ENCODE measurements around the gene IMPG2. TPM values are rescaled to one million over a fixed set of nuclear protein-coding genes. Genes with fewer than 3 reads are reported as not detected.

IMPG2 gene
- total RNA-seq, 1 experiment from 2014 or later = 0.50 TPM

DNA sequence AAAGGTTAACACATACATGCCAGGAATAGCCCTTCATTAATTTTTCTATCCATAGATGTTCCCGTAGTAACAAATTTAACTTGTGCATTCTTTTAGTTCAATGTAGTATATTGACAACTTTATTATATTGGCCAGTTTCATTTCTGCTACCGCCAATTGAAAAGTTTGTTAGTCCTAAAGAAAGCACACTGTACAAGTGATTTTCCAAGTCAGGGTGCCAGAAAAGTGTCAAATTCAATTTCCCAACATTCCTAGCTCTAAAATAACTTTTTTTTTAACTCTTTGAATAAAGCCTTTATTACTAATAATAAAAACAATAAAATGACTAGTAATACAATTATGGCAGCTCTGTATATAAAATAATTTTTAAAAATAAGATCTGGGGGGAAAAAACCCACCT, 68.9 kb downstream of the IMPG2 start:
- intact Hi-C loops (cut with micrococcal nuclease; ENCODE audit: unreplicated experiment) = no loop called here
- DNase-seq = no peak
- Mint-ChIP-seq H3K4me1 (ENCODE audit: low read depth, unreplicated experiment) (peaks cover 7% of the 10 kb centered on the region), H3K9me3 (ENCODE audit: low read depth, unreplicated experiment) (peaks cover 4% of the 10 kb centered on the region), H3K4me3 (ENCODE audit: low read depth, unreplicated experiment) (no peak overlapping the region), H3K36me3 (ENCODE audit: insufficient read depth, unreplicated experiment) (no peaks in the 10 kb centered on the region), H3K27me3 (ENCODE audit: unreplicated experiment) (no peaks in the 10 kb centered on the region), H3K27ac (ENCODE audit: unreplicated experiment) (no peak overlapping the region)
- no TSS peak for BruUV-seq (replicated peaks)
- CTCF ChIA-PET = no interaction called here
- TF ChIP-seq, protein P1, sequence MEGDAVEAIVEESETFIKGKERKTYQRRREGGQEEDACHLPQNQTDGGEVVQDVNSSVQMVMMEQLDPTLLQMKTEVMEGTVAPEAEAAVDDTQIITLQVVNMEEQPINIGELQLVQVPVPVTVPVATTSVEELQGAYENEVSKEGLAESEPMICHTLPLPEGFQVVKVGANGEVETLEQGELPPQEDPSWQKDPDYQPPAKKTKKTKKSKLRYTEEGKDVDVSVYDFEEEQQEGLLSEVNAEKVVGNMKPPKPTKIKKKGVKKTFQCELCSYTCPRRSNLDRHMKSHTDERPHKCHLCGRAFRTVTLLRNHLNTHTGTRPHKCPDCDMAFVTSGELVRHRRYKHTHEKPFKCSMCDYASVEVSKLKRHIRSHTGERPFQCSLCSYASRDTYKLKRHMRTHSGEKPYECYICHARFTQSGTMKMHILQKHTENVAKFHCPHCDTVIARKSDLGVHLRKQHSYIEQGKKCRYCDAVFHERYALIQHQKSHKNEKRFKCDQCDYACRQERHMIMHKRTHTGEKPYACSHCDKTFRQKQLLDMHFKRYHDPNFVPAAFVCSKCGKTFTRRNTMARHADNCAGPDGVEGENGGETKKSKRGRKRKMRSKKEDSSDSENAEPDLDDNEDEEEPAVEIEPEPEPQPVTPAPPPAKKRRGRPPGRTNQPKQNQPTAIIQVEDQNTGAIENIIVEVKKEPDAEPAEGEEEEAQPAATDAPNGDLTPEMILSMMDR (IDR thresholded peaks at IDR 0.05; ENCODE audit: unreplicated experiment) = no peak

DNA sequence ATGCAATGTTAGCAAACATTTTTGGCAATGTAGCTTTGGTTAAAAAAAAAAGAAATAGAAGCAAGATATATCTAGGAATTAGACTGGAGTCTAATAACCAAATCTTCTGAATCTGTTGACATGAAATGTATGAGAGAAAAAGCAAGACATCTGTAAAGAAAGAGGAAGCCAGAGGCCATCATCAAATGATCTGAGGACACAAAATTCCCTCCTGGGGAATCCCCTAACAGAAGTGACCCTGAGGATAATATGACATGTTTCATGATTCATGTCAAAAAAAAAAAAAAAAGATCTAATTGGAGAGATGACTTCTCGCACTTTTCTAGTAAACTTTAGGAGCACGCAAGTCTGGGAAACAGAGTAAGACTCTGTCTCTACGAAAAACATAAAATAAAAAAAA, 70.9 kb downstream of the IMPG2 start:
- intact Hi-C loops (cut with micrococcal nuclease; ENCODE audit: unreplicated experiment) = no loop called here
- no peak for DNase-seq
- CTCF ChIA-PET = interaction anchor here (0.6 kb wide), 1 partner anchor 153 kb away, joined by 3 read pairs; no protein-coding TSS in a partner anchor
- no TSS peak for BruUV-seq (replicated peaks)
- no peaks in the 10 kb centered on the region for H3K27me3 Mint-ChIP-seq (ENCODE audit: unreplicated experiment)
- TF ChIP-seq, protein P1 (IDR thresholded peaks at IDR 0.05; ENCODE audit: unreplicated experiment) = no peak
- H3K36me3 Mint-ChIP-seq (ENCODE audit: insufficient read depth, unreplicated experiment) = no peaks in the 10 kb centered on the region
- H3K4me3 Mint-ChIP-seq (ENCODE audit: low read depth, unreplicated experiment) = no peak overlapping the region
- H3K4me1 Mint-ChIP-seq (ENCODE audit: low read depth, unreplicated experiment) = peaks cover 7% of the 10 kb centered on the region
- no peak overlapping the region for H3K27ac Mint-ChIP-seq (ENCODE audit: unreplicated experiment)
- H3K9me3 Mint-ChIP-seq (ENCODE audit: low read depth, unreplicated experiment) = peaks cover 4% of the 10 kb centered on the region

DNA sequence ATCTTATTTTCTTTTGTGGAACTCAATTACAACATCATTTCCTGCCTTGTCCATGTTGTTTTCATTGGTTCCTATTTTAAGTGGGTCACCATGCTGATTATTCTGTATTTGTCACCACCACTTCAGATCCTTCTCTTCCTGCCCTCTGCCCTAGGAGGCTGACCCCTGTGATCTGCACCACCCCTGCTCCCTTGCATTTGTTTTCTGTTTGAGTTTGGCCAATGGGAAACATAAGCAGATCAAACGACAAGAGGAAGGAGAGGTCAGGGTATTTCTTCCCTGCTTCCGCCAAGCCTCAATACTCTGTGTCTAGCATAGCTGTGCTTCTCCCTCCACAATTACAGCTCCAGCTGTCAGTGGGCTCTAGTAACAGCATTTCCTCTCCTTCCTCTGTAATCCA, 71.6 kb downstream of the IMPG2 start:
- TF ChIP-seq, protein P1 (IDR thresholded peaks at IDR 0.05; ENCODE audit: unreplicated experiment) = no peak
- CTCF ChIA-PET = no interaction called here
- BruUV-seq (replicated peaks) = no TSS peak
- Mint-ChIP-seq H3K9me3 (ENCODE audit: low read depth, unreplicated experiment) (peaks cover 4% of the 10 kb centered on the region), H3K36me3 (ENCODE audit: insufficient read depth, unreplicated experiment) (no peaks in the 10 kb centered on the region), H3K4me3 (ENCODE audit: low read depth, unreplicated experiment) (no peak overlapping the region), H3K27me3 (ENCODE audit: unreplicated experiment) (no peaks in the 10 kb centered on the region), H3K27ac (ENCODE audit: unreplicated experiment) (no peak overlapping the region), H3K4me1 (ENCODE audit: low read depth, unreplicated experiment) (peaks cover 7% of the 10 kb centered on the region)
- intact Hi-C loops (cut with micrococcal nuclease; ENCODE audit: unreplicated experiment) = no loop called here
- DNase-seq = no peak

DNA sequence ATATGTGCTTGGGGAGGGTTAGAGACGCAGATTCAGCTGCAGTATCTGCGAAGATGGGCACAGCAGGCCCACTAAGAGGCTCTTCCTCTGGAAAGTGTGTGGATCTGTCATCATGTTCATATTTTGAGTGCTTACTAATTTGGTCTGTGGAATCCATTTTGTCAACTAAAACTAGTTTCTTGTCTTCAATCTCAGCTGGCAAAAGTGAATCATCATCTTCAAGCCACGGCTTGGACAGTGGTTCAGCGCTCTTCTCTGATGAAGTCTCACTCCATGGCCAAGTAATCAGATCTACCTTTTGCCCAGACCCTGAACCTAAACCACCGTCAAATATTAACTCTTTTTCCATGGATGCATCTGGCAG, 76.2 kb downstream of the IMPG2 start:
- DNase-seq = no peak
- Mint-ChIP-seq H3K4me1 (ENCODE audit: low read depth, unreplicated experiment) (no peaks in the 10 kb centered on the region), H3K9me3 (ENCODE audit: low read depth, unreplicated experiment) (peaks cover 7% of the 10 kb centered on the region), H3K27me3 (ENCODE audit: unreplicated experiment) (no peaks in the 10 kb centered on the region), H3K36me3 (ENCODE audit: insufficient read depth, unreplicated experiment) (no peaks in the 10 kb centered on the region), H3K27ac (ENCODE audit: unreplicated experiment) (no peak overlapping the region), H3K4me3 (ENCODE audit: low read depth, unreplicated experiment) (no peak overlapping the region)
- TF ChIP-seq, protein P1 (IDR thresholded peaks at IDR 0.05; ENCODE audit: unreplicated experiment) = no peak
- intact Hi-C loops (cut with micrococcal nuclease; ENCODE audit: unreplicated experiment) = no loop called here
- CTCF ChIA-PET = no interaction called here
- BruUV-seq (replicated peaks) = no TSS peak

All from Calu3 (cell line).